CD14-positive monocyte (primary cell): ENCODE measurements around the gene SYNPO2. TPM values are rescaled to one million over a fixed set of nuclear protein-coding genes. Genes with fewer than 3 reads are reported as not detected.
"Not testable (repeated sequence)": the region's sequence is repeated elsewhere in the genome, so short reads cannot be mapped to it uniquely, and the experiment has no call there.

ENCODE experiments used
- DNase-seq, 3 donors: peaks; one replicate each; pipeline ENCODE4 v3.0.0-alpha.2; 2011 to 2022
- H2AFZ ChIP-seq: 2 replicates; pipeline ENCODE4 v1.6.0; 2012; ENCODE audit warnings: mild to moderate bottlenecking, low read depth, low read length, inconsistent platforms; ENCODE audit not compliant: insufficient read depth, poor library complexity, severe bottlenecking
- H3K27ac ChIP-seq, 2 donors: 1 replicate in 1 of 2; 2 replicates in 1 of 2; pipeline ENCODE4 v1.5.1; 2012 to 2013; ENCODE audit warnings: low read length in 2 of 2, control low read depth in 1 of 2, inconsistent platforms in 1 of 2, low read depth in 1 of 2, mild to moderate bottlenecking in 1 of 2
- H3K27me3 ChIP-seq, 2 donors: one replicate each; pipeline versions ENCODE4 v1.6.0 to v1.6.1; 2011 to 2013; ENCODE audit warnings: low read length in 2 of 2; ENCODE audit not compliant: control insufficient read depth in 2 of 2, insufficient read depth in 2 of 2
- H3K36me3 ChIP-seq, 2 donors: replicated peaks in 1 of 2; 1 replicate in 1 of 2; 2 replicates in 1 of 2; pipeline versions ENCODE4 v1.5.1 to v1.6.1; 2012 to 2013; ENCODE audit warnings: low read length in 2 of 2, control low read depth in 1 of 2, inconsistent platforms in 1 of 2, mild to moderate bottlenecking in 1 of 2; ENCODE audit not compliant: insufficient read depth in 2 of 2, control insufficient read depth in 1 of 2
- H3K4me1 ChIP-seq, 2 donors: 1 replicate in 1 of 2; 2 replicates in 1 of 2; pipeline versions ENCODE4 v1.5.1 to v1.6.1; 2012 to 2013; ENCODE audit warnings: low read length in 2 of 2, control low read depth in 1 of 2, inconsistent platforms in 1 of 2, mild to moderate bottlenecking in 1 of 2, moderate library complexity in 1 of 2; ENCODE audit not compliant: insufficient read depth in 2 of 2, control insufficient read depth in 1 of 2
- H3K4me2 ChIP-seq: replicated peaks from 2 replicates; pipeline ENCODE3; 2012; ENCODE audit warnings: low read length, moderate library complexity, mild to moderate bottlenecking; ENCODE audit not compliant: poor library complexity, severe bottlenecking; ENCODE audit errors: extremely low read depth
- H3K4me3 ChIP-seq, 3 experiments: fragments of 200-600 bp in 1 of 3; sonication (generic) in 1 of 3; replicated peaks in 1 of 3; 1 replicate in 2 of 3; 2 replicates in 1 of 3; pipeline ENCODE4 v1.5.1; 2011 to 2013; ENCODE audit warnings: low read length in 3 of 3, mild to moderate bottlenecking in 3 of 3, control low read depth in 2 of 3, low read depth in 2 of 3, inconsistent platforms in 1 of 3, moderate library complexity in 1 of 3
- H3K79me2 ChIP-seq: 2 replicates; pipeline ENCODE4 v1.6.0; 2012; ENCODE audit warnings: mild to moderate bottlenecking, control low read depth, inconsistent platforms, low read length, moderate library complexity; ENCODE audit not compliant: insufficient read depth
- H3K9ac ChIP-seq: 2 replicates; pipeline ENCODE4 v1.6.0; 2017; ENCODE audit warnings: low read length, mild to moderate bottlenecking; ENCODE audit not compliant: insufficient read depth, poor library complexity, severe bottlenecking
- H3K9me3 ChIP-seq, 2 donors: replicated peaks in 1 of 2; 1 replicate in 1 of 2; 2 replicates in 1 of 2; pipeline versions ENCODE4 v1.5.1 to v1.6.1; 2012 to 2013; ENCODE audit warnings: low read length in 2 of 2, control low read depth in 1 of 2; ENCODE audit not compliant: control insufficient read depth in 1 of 2, insufficient read depth in 1 of 2
- H4K20me1 ChIP-seq: 2 replicates; pipeline ENCODE4 v1.6.0; 2012; ENCODE audit warnings: mild to moderate bottlenecking, low read length, control low read depth, moderate library complexity; ENCODE audit not compliant: insufficient read depth
- H3K27ac Mint-ChIP-seq, 7 donors: one replicate each; pipeline ENCODE4 v1.8.0; 2020; ENCODE audit warnings: mild to moderate bottlenecking in 7 of 7, mixed read lengths in 7 of 7, moderate library complexity in 6 of 7, inconsistent platforms in 2 of 7
- H3K27me3 Mint-ChIP-seq, 3 donors: one replicate each; pipeline ENCODE4 v1.8.0; 2021 to 2022; ENCODE audit warnings: low read depth in 3 of 3, mild to moderate bottlenecking in 3 of 3, mixed read lengths in 3 of 3, moderate library complexity in 3 of 3, inconsistent platforms in 1 of 3
- H3K36me3 Mint-ChIP-seq, 2 donors: one replicate each; pipeline ENCODE4 v1.8.0; 2020; ENCODE audit warnings: mixed read lengths in 2 of 2, inconsistent platforms in 1 of 2, mild to moderate bottlenecking in 1 of 2
- H3K4me1 Mint-ChIP-seq: one replicate; pipeline ENCODE4 v1.8.0; 2020; ENCODE audit warnings: mild to moderate bottlenecking, mixed read lengths
- H3K4me3 Mint-ChIP-seq, 2 donors: one replicate each; pipeline ENCODE4 v1.8.0; 2020; ENCODE audit warnings: mild to moderate bottlenecking in 2 of 2, mixed read lengths in 2 of 2, moderate library complexity in 1 of 2
- H3K9me3 Mint-ChIP-seq, 7 donors: one replicate each; pipeline ENCODE4 v1.8.0; 2020 to 2022; ENCODE audit warnings: mixed read lengths in 7 of 7, mild to moderate bottlenecking in 6 of 7, moderate library complexity in 6 of 7, inconsistent platforms in 2 of 7
- CTCF ChIP-seq: fragments of 200-600 bp; IDR thresholded peaks from one replicate; pipeline ENCODE4 v1.8.0; 2022; ENCODE audit warnings: antibody characterized with exemption, mild to moderate bottlenecking
- WGBS: methylation state at CpG from one replicate; pipeline ENCODE4 v1.1.5; 2013; ENCODE audit warnings: missing lambda C conversion rate; ENCODE audit not compliant: insufficient coverage; 5-methylcytosine and 5-hydroxymethylcytosine counted together
- intact Hi-C, 2 donors: fragments of 100-400 bp; cut with micrococcal nuclease; formaldehyde crosslinking; loops; one replicate each; pipeline versions ENCODE4 v1.15.0 to v1.15.1; 2023
- polyA plus RNA-seq, 3 donors: library from polyadenylated mRNA; depleted of rRNA in 1 of 3; unstranded in 2 of 3; stranded (reverse) in 1 of 3; fragments of 300-500 nt in 2 of 3; fragments of >200 nt in 1 of 3; fragmentation: Illumina TruSeq in 2 of 3; gene quantifications; 1 replicate in 2 of 3; 2 replicates in 1 of 3; pipeline ENCODE4 v1.2.3, GENCODE V29; 2012 to 2021

The SYNPO2 gene
- polyA plus RNA-seq, 3 donors = 0.04 TPM; not detected in 2

GRCh38 chr4:119046263-119046662 lies 157.6 kb downstream of the SYNPO2 start:
- no peaks in the 10 kb centered on the region for H3K27me3 Mint-ChIP-seq
- Histone ChIP-seq H3K9ac (no peak overlapping the region), H3K4me1 (no peaks in the 10 kb centered on the region), H3K27me3 (no peaks in the 10 kb centered on the region), H3K36me3 (no peaks in the 10 kb centered on the region), H3K9me3 (no peaks in the 10 kb centered on the region), H3K4me2 (no peak overlapping the region), H3K4me3 (no peak overlapping the region), H3K27ac (no peak overlapping the region), H2AFZ (no peak overlapping the region), H4K20me1 (no peaks in the 10 kb centered on the region), H3K79me2 (no peaks in the 10 kb centered on the region)
- intact Hi-C loops = loop anchor here in 1 of 2 donors (10.0 kb wide), 1 partner anchor 79 kb away; no protein-coding TSS in a partner anchor
- H3K27ac Mint-ChIP-seq = no peak overlapping the region
- 97% methylated on average over 3 of the region's 4 CpGs for WGBS
- TF ChIP-seq CTCF = no peak
- H3K36me3 Mint-ChIP-seq = no peaks in the 10 kb centered on the region
- DNase-seq = no peak
- H3K9me3 Mint-ChIP-seq = no peaks in the 10 kb centered on the region
- H3K4me3 Mint-ChIP-seq = no peak overlapping the region
- H3K4me1 Mint-ChIP-seq = peaks cover 5% of the 10 kb centered on the region

- intact Hi-C loops = loop anchor here in 1 of 2 donors (10.0 kb wide), 1 partner anchor 78 kb away; no protein-coding TSS in a partner anchor
- H3K9me3 ChIP-seq, H3K27ac Mint-ChIP-seq, H3K4me3 ChIP-seq, H3K27me3 Mint-ChIP-seq, H3K4me1 Mint-ChIP-seq, H3K36me3 ChIP-seq, H3K27ac ChIP-seq, H3K36me3 Mint-ChIP-seq, H3K9me3 Mint-ChIP-seq, H3K4me2 ChIP-seq, H3K9ac ChIP-seq, H3K4me3 Mint-ChIP-seq, H2AFZ ChIP-seq, H3K27me3 ChIP-seq, H3K79me2 ChIP-seq, DNase-seq, H3K4me1 ChIP-seq, H4K20me1 ChIP-seq: not testable (repeated sequence)
- 94% methylated on average over 3 of the region's 5 CpGs for WGBS
Observed at GRCh38 chr4:119047059-119047458, 158.4 kb downstream of the SYNPO2 start.
